ENCODE data around the gene TMEM43.

- no peak for TF ChIP-seq USF2 (IDR thresholded peaks at IDR 0.05; ENCODE audit: low read length)
- no peak for TF ChIP-seq RFX5 (IDR thresholded peaks at IDR 0.05; ENCODE audit: borderline replicate concordance, low read depth, low read length)
- TF ChIP-seq CEBPB (IDR thresholded peaks at IDR 0.05; ENCODE audit: low read depth, low read length), result no peak
- TF ChIP-seq POLR2A (IDR thresholded peaks at IDR 0.05; ENCODE audit: control extremely low read depth in 1 of 2, low read depth in 2 of 2, low read length in 2 of 2), result no peak
- no peak for TF ChIP-seq BRCA1 (IDR thresholded peaks at IDR 0.05; ENCODE audit: low read depth, low read length)
Measured at GRCh38 chr3:14132689-14133088, 7.8 kb downstream of the TMEM43 start.
